ENCODE measurements around the gene CCR2.

DNA sequence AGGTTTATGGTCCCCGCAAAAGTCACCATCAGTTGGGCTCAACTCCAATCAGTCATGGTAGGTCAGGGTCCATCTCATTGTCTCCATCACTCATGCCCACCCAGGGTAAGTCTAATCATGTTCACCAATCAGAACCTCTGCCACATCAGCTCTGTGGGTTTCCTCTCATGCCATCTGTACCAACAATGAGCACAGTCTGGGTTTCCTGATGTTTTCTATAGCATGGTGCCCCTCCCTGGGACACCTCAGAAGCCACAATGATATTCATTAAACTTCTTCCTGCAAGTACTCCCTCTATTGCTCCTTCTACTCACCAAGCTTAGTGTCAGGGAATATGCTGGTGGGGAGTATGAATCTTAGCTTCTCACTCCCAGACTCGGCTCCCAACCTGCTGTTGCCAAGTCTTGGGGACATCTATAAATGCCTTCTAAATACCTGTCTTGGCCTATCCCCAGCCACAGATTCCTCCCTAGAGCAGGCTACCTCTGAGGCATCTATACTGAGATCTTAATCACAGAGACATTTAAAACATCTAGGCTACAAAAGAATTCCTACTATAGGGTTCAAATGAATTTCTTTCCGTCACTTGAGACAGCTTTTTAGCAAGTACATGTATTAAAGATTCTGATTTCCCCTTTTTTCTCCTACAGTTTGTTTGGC, 5.0 kb upstream of the CCR2 start:
- TF ChIP-seq CREB1 (IDR thresholded peaks at IDR 0.05; ENCODE audit: low read depth) (no peak), EP300 (IDR thresholded peaks at IDR 0.05; ENCODE audit: borderline replicate concordance) (no peak), TAF1 (IDR thresholded peaks at IDR 0.05; ENCODE audit: low read depth) (no peak), NFIC (IDR thresholded peaks at IDR 0.05) (no peak), CEBPB (IDR thresholded peaks at IDR 0.05) (no peak), EGR1 (IDR thresholded peaks at IDR 0.05) (no peak), TCF12 (IDR thresholded peaks at IDR 0.05; ENCODE audit: low read depth) (no peak), TEAD4 (IDR thresholded peaks at IDR 0.05) (no peak), FOXM1 (IDR thresholded peaks at IDR 0.05; ENCODE audit: borderline replicate concordance, low read depth) (no peak), YY1 (IDR thresholded peaks at IDR 0.05; ENCODE audit: low read depth) (no peak)
- TF ChIP-seq, protein P1, sequence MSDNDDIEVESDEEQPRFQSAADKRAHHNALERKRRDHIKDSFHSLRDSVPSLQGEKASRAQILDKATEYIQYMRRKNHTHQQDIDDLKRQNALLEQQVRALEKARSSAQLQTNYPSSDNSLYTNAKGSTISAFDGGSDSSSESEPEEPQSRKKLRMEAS (IDR thresholded peaks at IDR 0.05) = no peak
- TF ChIP-seq, protein P2, sequence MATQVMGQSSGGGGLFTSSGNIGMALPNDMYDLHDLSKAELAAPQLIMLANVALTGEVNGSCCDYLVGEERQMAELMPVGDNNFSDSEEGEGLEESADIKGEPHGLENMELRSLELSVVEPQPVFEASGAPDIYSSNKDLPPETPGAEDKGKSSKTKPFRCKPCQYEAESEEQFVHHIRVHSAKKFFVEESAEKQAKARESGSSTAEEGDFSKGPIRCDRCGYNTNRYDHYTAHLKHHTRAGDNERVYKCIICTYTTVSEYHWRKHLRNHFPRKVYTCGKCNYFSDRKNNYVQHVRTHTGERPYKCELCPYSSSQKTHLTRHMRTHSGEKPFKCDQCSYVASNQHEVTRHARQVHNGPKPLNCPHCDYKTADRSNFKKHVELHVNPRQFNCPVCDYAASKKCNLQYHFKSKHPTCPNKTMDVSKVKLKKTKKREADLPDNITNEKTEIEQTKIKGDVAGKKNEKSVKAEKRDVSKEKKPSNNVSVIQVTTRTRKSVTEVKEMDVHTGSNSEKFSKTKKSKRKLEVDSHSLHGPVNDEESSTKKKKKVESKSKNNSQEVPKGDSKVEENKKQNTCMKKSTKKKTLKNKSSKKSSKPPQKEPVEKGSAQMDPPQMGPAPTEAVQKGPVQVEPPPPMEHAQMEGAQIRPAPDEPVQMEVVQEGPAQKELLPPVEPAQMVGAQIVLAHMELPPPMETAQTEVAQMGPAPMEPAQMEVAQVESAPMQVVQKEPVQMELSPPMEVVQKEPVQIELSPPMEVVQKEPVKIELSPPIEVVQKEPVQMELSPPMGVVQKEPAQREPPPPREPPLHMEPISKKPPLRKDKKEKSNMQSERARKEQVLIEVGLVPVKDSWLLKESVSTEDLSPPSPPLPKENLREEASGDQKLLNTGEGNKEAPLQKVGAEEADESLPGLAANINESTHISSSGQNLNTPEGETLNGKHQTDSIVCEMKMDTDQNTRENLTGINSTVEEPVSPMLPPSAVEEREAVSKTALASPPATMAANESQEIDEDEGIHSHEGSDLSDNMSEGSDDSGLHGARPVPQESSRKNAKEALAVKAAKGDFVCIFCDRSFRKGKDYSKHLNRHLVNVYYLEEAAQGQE (IDR thresholded peaks at IDR 0.05; ENCODE audit: low read depth) = no peak
- TF ChIP-seq, protein P3, sequence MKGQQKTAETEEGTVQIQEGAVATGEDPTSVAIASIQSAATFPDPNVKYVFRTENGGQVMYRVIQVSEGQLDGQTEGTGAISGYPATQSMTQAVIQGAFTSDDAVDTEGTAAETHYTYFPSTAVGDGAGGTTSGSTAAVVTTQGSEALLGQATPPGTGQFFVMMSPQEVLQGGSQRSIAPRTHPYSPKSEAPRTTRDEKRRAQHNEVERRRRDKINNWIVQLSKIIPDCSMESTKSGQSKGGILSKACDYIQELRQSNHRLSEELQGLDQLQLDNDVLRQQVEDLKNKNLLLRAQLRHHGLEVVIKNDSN (IDR thresholded peaks at IDR 0.05) = no peak

All from Ishikawa (cell line).